Activated naive CD8-positive, alpha-beta T cell treated with anti-CD3 and anti-CD28 coated beads, Interleukin-2, amount 50 U/mL, for 24 hours (primary cell): Measurements from ENCODE around the gene C11orf71.

ENCODE experiments used
- ATAC-seq: fragments of 150-1000 bp; cut with Tn5 transposase; one replicate; pipeline ENCODE4 v1.10.0; 2021
- DNase-seq: peaks from one replicate; pipeline ENCODE4 v3.0.0; 2021
- H3K27ac Mint-ChIP-seq: one replicate; pipeline ENCODE4 v1.8.0; 2021; ENCODE audit warnings: mild to moderate bottlenecking, mixed read lengths
- H3K27me3 Mint-ChIP-seq: one replicate; pipeline ENCODE4 v1.8.0; 2021; ENCODE audit warnings: mixed read lengths
- H3K36me3 Mint-ChIP-seq: one replicate; pipeline ENCODE4 v1.8.0; 2021; ENCODE audit warnings: low read depth, mixed read lengths
- H3K4me1 Mint-ChIP-seq: one replicate; pipeline ENCODE4 v1.8.0; 2021; ENCODE audit warnings: mixed read lengths
- H3K4me3 Mint-ChIP-seq: one replicate; pipeline ENCODE4 v1.8.0; 2021; ENCODE audit warnings: mild to moderate bottlenecking, moderate library complexity, mixed read lengths
- H3K9me3 Mint-ChIP-seq: one replicate; pipeline ENCODE4 v1.8.0; 2021; ENCODE audit warnings: mixed read lengths

Gene C11orf71

GRCh38 chr11:114353443-114353842, 46.9 kb downstream of the C11orf71 start:
- H3K4me3 Mint-ChIP-seq, result no peak overlapping the region
- H3K36me3 Mint-ChIP-seq, result no peaks in the 10 kb centered on the region
- peaks cover 11% of the 10 kb centered on the region for H3K27me3 Mint-ChIP-seq
- no peaks in the 10 kb centered on the region for H3K4me1 Mint-ChIP-seq
- H3K27ac Mint-ChIP-seq, result no peak overlapping the region
- DNase-seq (no peak), ATAC-seq (no peak)
- H3K9me3 Mint-ChIP-seq, result no peaks in the 10 kb centered on the region

DNA sequence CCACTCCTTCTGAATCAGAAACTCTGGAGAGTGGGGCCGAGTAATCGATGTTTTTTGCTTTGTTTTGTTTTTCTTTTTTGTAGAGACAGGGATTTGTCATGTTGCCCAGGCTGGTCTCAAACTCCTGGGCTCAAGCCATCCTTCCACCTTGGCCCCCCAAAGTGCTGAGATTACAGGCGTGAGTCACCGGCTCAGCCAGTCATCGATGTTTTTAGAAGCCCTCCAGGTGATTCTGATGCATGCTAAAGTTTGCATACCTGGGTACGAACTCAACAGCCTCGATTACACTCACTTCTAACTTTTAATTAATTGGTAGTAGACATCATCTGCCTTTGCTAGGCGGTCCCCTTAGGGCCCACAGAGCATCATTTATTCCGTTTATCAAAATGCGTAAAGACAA, 50.3 kb downstream of the C11orf71 start:
- H3K4me3 Mint-ChIP-seq, result no peak overlapping the region
- DNase-seq, result no peak

More for the DNA sequence above, 50.3 kb downstream of the C11orf71 start:
- ATAC-seq, result no peak
- peaks cover 4% of the 10 kb centered on the region for H3K27me3 Mint-ChIP-seq
- H3K36me3 Mint-ChIP-seq, result no peaks in the 10 kb centered on the region
- H3K4me1 Mint-ChIP-seq, result peaks cover 2% of the 10 kb centered on the region
- H3K27ac Mint-ChIP-seq, result no peak overlapping the region
- H3K9me3 Mint-ChIP-seq, result no peaks in the 10 kb centered on the region
